GF-D8 (cell line): Measurements from ENCODE around the gene FFAR1.
"Not testable (repeated sequence)": the region's sequence is repeated elsewhere in the genome, so short reads cannot be mapped to it uniquely, and the experiment has no call there.

ENCODE experiments used
- DNase-seq: peaks from one replicate; lab custom pipeline; 2025; lab: John Stamatoyannopoulos, UW

The FFAR1 gene

DNA sequence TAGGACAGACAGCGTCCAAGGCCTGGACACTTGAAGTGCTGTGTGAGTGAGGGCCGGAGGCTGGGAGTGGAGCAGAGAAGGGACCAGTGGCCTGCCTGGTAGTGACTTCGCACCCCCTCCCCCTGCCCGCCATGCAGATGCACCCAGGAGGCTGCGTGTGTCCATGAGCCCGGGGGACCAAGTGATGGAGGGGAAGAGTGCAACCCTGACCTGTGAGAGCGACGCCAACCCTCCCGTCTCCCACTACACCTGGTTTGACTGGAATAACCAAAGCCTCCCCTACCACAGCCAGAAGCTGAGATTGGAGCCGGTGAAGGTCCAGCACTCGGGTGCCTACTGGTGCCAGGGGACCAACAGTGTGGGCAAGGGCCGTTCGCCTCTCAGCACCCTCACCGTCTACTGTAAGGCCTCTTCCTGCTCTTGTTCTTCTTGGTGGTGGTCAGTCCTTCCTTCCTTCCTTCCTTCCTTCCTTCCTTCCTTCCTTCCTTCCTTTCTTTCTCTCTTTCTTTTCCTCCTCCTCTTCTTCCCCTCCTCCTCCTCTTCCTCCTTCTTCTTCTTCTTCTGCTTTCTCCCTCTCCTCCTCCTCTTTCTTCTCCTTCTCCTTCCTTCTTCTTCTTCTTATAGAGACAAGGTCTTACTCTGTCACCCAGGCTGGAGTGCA lies 6.0 kb upstream of the FFAR1 start:
- DNase-seq, result no peak

DNA sequence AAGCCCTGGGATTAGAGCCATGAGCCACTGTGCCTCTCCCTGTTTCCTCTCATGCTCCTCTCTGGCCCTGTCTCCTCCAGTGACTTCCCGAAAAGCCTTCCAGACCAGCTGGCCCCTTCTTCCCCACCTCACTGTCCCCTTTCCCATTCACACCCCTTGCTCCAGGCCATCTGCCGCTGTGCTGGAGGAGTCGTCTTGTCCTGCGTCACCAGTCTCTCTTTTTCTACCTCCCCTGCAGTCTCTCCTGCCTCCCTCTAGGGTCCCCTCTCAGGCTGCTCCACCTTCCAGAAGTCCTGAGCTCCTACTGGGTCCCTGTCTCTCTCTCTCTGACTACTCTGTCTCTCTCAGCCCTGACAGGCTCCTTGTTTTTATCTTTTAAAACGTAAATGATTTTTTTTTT lies 5.3 kb upstream of the FFAR1 start:
- no peak for DNase-seq

DNA sequence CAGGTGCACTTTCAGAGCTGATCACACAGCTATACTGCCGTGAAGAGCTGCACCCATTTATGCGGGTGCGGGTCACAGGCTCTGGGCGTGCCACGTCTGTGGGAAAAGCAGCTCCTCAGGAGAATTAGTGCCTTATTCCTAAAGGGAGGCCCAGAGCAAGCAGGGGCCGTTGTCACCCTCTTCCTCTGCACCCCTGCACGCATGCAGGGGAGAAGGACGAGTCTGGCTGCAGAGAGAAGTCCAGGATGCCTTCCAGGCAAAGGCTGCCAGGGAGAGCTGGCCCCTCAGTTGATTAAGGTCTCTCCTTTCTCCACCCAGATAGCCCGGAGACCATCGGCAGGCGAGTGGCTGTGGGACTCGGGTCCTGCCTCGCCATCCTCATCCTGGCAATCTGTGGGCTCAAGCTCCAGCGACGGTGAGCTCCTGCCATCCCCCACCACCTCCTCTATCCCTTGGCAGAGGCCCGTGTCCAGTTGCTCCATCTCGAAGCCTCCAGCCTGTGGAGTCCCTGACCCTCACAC lies 3.1 kb upstream of the FFAR1 start:
- DNase-seq, result no peak

DNA sequence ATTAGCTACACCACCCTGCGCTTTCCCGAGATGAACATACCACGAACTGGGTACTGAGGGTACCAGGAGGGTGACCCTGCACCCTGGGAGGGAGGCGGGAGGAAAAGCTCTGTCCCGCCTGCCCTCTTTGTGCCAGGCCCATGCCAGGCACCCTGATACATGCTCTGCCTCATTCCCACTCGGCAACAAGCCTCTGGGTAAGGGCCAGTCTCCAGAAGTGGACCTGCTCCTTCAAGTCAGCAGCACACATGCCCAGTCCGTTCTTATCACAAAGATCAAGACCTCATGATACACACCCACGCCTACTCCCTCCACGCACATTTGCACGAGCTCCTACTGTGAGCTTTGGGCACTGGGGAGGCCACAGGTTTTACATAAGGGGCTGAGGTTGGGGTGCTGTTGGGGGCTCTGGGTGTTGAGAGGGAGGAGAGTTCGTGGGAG lies 2.0 kb upstream of the FFAR1 start:
- DNase-seq, result no peak

DNA sequence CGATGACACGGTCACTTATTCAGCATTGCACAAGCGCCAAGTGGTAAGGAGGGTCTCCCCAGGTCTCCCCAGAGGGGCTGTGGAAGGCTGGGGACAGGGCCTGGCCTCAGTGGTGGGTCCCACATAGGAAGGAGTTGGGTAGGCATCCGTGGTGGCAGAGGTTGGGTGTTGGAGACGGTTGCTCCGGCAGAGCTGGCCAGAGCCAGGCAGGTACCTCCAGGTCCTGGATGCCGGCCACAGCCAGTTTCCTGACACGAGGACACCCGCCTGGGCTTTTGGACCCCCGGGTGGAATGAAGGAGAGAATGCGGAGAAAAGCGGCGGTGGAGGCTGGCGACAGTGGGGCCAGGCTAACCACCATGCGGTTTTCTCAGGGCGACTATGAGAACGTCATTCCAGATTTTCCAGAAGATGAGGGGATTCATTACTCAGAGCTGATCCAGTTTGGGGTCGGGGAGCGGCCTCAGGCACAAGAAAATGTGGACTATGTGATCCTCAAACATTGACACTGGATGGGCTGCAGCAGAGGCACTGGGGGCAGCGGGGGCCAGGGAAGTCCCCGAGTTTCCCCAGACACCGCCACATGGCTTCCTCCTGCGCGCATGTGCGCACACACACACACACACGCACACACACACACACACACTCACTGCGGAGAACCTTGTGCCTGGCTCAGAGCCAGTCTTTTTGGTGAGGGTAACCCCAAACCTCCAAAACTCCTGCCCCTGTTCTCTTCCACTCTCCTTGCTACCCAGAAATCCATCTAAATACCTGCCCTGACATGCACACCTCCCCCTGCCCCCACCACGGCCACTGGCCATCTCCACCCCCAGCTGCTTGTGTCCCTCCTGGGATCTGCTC lies 1.3 kb upstream of the FFAR1 start:
- DNase-seq, result no peak

DNA sequence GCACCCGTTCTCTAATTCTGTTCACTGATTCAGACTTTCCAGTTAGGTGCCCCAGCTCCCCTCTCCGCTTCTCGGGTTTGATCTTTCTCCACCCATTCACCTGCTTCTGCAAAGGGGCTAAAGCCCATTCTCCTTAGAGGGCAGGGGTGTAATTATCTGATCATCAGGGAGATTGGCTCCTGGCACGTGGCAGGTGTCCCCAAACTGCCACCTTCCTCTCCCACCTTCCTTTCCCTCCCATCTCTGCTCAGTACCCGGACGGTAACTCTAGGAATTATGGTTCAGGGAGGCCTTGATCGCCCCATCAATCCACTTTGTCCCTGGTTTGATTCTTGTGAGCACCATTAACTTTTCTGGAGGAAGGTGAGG lies 212 bp downstream of the FFAR1 start:
- DNase-seq, result no peak

DNA sequence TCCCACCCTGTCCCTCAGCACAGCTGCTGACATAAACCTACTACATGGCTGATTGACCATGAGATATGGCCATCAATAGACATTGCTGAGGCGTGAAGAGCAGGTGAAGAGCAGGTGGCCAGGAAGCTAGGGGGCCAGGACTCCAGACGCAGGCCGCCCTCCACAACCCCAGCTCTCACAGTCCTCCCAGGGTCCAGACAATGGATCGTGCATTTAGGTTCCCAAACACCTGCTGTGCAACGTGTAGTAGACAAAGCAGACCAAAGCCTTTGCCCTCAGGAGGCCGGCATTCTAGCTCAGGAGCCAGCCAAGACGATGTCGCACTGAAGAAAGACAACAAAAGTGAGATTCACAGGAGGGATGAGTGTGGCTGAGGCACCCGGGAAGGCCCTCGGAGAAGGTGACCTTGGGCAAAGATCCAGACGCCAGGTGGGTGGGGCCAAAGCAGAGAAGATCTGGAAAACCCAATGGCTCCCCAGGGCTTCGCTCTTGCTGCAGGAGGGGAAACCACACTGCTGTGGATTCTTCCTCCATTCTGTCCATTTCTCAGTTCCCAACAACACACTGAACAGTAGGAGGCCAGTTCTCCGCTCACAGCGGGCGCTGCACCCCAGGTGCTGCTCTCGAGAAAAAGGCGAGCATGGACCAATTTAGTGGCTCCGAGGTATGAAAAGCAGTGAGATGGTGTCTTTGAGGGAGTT lies 1.4 kb downstream of the FFAR1 start:
- no peak for DNase-seq

DNA sequence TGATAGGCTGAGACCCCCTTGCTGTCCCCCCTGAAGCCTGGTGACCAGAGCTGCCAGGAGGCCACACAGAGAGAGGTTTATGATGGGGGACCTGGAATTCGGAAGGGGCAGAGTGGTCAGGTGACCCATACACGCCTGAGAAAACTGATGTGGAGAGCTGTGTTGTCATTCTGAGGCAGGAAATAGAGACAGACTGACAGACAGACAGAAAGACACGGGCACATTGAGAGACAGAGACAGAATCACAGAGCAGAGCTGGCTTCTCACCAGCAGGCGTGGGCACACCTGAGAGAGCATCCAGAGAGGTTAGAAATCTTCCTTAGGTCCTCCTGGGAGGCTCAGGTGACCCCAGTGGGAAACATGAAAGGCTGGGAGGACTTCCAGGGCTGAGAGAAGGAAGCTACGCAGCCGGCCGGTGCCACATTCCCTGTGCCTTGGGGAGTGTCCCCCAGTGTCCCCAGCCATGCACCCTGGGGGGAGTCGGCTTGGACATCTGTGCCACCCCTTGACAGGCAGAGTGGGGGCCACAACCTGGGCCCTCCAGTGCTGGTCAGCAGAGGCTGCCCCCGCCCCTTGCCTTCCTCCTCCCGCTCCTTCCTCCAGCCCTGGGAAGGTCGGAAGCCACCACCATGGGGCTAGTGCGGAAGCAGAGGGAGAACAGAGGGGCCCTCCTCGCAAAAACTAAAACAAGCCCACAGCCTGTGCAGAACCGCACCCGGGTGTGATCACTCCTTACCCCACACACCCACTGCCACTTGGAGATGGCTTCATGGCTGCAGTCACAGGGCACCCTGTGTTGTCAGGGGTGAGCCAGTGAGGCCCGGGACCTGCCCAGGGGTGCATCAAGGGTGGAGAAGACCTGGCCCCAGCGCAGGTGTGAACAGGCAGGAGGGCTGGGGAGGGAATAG lies 2.2 kb downstream of the FFAR1 start:
- DNase-seq, result no peak

DNA sequence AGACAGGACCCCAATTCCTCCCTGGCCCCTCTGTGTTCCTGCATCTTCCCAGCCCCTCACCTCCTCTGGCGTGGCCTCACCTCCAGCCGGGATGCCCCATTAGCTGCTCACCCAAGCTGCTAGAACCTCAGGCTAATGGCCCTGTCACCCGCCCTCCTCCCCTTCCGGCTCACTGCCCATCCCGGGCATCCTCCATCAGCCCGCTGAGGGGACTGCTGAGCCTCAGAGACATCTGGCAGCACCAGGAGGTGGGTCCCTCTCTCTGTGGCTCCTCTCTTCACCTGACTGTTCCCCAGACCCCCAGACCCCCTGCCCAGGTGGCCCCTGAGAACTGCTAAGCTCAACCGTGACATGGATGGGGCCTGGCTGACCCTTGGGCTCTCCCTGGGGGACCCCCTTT lies 2.9 kb downstream of the FFAR1 start:
- no peak for DNase-seq

DNA sequence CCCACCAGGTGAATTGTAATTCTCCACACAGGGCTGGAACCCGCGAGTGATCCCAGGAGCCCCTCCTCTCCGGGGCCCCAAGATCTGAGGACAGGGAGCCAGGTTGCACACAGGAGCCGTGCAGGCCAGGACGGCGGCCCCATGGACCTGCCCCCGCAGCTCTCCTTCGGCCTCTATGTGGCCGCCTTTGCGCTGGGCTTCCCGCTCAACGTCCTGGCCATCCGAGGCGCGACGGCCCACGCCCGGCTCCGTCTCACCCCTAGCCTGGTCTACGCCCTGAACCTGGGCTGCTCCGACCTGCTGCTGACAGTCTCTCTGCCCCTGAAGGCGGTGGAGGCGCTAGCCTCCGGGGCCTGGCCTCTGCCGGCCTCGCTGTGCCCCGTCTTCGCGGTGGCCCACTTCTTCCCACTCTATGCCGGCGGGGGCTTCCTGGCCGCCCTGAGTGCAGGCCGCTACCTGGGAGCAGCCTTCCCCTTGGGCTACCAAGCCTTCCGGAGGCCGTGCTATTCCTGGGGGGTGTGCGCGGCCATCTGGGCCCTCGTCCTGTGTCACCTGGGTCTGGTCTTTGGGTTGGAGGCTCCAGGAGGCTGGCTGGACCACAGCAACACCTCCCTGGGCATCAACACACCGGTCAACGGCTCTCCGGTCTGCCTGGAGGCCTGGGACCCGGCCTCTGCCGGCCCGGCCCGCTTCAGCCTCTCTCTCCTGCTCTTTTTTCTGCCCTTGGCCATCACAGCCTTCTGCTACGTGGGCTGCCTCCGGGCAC lies 3.9 kb downstream of the FFAR1 start:
- no peak for DNase-seq

DNA sequence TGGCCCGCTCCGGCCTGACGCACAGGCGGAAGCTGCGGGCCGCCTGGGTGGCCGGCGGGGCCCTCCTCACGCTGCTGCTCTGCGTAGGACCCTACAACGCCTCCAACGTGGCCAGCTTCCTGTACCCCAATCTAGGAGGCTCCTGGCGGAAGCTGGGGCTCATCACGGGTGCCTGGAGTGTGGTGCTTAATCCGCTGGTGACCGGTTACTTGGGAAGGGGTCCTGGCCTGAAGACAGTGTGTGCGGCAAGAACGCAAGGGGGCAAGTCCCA lies 4.4 kb downstream of the FFAR1 start:
- DNase-seq, result no peak

DNA sequence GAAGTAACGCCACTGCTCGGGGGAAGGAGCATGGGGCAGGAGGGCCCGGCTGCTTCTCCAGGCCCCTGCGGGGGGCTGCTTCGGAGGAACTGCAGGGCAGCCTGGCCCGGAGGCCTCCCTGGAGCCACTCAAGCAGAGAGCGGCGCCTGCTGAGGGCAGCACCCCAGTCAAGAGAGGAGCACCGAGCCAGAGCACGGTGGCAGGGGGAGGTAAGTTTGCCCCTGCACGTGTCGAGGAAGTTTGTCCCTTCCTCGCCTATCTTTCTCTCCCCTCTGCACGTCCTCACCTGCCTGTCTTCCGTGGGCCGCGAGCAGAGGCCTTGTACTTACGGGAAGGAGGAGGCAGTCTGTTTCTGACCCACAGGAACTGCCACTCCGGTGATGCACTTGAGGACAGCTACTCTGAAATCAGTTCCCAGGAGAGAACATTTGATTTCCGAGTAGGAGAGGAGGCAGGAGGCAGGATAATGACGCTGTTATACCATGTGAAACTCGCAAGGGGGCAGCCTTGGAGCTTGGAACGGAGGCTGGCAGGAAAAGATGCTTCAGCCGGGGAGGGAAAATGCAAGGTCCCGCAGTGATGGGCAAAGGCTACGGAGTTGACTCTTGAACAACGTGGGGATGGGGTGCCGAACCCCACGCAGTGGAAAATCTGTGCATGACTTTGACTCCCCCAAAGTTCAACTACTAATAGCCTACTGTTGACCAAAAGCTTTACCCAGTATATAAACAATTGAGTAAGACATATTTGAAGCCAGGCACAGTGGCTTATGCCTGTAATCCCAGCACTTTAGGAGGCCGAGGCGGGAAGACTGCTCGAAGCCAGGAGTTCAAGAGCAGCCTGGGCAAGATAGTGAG lies 5.0 kb downstream of the FFAR1 start:
- DNase-seq, result peak; percentile 21

DNA sequence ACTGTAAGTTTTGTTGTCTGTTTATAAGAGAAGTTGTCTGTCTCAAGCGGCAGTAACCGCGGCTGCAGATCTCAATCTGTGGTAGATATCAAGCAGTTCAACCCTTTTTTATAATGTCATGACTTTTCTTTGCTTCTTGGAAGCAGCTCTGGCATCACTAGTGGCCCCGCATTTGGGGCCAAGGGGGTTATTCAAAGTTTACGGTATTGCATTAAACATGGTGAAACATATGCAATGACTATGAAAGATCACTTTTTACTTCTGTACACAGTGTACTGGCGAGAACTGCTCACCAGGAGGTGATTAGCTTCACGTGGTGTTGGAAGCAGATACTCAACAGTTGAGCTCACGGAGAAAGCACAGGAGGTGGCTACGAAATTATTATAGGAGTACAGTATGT lies 5.9 kb downstream of the FFAR1 start:
- DNase-seq, result no peak

DNA sequence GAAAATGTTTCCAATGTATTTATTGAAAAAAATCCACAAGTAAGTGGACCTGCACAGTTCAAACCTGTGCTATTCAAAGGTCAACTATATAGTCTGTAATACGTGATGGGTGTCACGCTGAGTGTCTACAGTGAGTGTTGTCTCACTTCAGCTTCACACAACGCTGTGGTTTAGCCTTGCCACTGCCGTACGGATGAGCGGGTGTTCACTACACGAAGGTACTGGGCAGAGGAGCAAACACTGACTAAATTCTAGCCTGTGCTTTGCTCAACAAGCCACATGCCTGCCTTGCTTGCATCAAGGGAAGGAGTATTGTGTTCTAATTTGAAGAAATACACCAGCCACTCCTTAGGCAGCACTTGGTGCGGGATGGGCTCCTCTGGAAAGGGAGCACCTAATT lies 7.2 kb downstream of the FFAR1 start:
- no peak for DNase-seq

DNA sequence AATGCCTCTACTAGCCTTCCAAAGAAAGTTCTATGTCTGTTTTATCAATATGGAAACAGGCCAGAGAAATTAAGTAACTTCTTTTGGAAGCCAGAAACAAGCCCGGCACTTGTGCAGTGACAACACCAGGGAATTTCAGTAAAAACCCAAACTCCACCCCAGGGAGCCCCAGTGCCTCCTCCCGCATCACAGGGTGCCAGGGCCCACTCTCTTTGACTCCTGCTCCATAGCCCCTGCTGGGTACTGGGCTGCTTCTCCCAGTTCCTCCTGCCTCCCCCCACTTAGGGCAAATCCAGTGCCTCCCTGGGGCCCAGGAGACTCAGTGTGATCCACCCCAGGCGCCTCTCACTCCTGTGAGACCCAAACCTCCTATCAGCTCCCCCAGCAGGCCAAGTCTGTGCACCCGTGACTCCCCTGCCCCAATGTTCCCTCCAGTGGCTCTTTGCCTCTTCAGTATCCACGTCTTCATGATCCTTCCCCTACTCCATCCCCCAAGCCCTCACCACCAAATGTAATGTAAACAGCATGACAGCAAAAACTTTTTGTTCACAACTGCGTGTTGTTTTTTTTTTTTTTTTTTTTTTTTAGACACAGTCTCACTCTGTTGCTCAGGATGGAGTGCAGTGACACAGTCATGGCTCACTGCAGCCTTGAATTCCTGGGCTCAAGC lies 8.2 kb downstream of the FFAR1 start:
- DNase-seq, result no peak

DNA sequence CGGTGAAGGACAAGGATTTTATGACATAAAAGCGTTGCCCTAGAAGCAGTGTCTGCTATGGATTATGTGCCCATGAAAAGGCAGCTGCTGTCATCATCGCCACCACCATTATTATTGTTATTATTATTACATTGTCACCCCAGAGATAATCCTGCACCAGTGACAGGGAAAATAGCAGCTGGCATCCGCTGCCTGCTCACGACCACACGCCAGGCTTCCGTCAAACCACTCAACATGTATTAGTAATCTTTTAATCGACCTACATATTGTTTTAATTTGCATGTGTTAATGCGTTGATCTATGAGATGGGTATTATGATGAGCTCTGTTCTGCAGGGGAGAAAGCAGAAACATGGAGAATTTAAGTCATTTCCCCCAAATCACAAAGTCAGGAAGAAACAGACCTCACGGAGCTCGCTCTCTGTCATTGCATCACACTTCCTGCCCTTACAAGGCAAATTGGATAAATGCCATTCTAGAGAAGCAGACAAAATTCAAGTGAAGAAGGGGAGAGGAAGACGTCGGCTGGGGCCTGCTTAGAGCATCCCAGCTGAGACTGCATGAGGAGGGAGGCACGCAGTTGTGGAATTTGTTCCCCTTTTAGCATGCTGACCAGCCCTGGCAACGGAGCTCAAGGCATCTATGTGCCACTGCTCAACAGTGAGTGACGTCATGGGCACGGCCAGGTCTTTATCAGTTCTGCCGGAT lies 10.3 kb downstream of the FFAR1 start, which contains the start of gene FFAR3:
Gene FFAR3 (plus strand): TSS at position 594 of the 707 bp plus-strand sequence. CDS start 431 bp downstream, outside the sequence.
- DNase-seq, result peak; percentile 63

DNA sequence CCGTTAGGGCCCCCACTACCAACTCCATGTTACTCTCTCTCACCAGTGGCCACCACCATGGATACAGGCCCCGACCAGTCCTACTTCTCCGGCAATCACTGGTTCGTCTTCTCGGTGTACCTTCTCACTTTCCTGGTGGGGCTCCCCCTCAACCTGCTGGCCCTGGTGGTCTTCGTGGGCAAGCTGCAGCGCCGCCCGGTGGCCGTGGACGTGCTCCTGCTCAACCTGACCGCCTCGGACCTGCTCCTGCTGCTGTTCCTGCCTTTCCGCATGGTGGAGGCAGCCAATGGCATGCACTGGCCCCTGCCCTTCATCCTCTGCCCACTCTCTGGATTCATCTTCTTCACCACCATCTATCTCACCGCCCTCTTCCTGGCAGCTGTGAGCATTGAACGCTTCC lies 11.1 kb downstream of the FFAR1 start:
- not testable (repeated sequence) for DNase-seq

DNA sequence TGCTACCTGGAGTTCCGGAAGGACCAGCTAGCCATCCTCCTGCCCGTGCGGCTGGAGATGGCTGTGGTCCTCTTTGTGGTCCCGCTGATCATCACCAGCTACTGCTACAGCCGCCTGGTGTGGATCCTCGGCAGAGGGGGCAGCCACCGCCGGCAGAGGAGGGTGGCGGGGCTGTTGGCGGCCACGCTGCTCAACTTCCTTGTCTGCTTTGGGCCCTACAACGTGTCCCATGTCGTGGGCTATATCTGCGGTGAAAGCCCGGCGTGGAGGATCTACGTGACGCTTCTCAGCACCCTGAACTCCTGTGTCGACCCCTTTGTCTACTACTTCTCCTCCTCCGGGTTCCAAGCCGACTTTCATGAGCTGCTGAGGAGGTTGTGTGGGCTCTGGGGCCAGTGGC lies 11.7 kb downstream of the FFAR1 start:
- DNase-seq, result not testable (repeated sequence)

DNA sequence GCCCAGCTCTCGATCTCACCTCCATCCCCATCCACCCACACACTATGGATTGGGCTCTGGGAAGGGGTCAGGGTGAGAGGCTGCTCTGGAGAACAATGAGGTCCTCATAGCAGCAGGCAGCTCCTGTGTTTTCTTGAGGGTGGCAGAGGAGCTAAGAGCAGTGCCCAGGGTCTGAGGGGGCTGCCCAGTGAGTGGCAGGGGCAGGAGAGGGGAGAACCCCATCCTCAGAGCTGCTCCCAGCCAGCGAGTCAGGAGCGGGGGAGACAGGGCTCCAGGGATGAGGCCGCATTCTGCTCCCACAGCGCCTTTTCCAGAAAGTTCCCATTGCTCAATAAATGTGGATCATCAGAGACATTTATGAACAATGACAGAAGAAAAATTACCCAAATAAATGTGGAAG lies 12.4 kb downstream of the FFAR1 start:
- DNase-seq, result not testable (repeated sequence)
